CD8-positive, alpha-beta memory T cell (primary cell): Measurements from ENCODE around the gene DAB2IP. TPM values are rescaled to one million over a fixed set of nuclear protein-coding genes. Genes with fewer than 3 reads are reported as not detected.

Experiments used
- CTCF ChIA-PET: fragments of 350-600 bp; sonication (Branson Sonifier 250); formaldehyde crosslinking; loops from one replicate; lab custom pipeline; 2021; ENCODE audit warnings: antibody characterized with exemption; lab: Charles Lee
- POLR2A ChIA-PET: fragments of 350-600 bp; sonication (Branson Sonifier 250); formaldehyde crosslinking; loops from one replicate; lab custom pipeline; 2021; ENCODE audit warnings: antibody characterized with exemption; lab: Charles Lee
- DNase-seq, 5 donors: peaks; one replicate each; pipeline versions ENCODE4 v3.0.0 to v3.0.0-alpha.2; 2020 to 2022; ENCODE audit warnings: mixed read lengths in 1 of 5
- H3K27ac ChIP-seq: one replicate; pipeline ENCODE4 v1.7.0; 2013; ENCODE audit warnings: low read depth, mild to moderate bottlenecking, low read length, moderate library complexity
- H3K27me3 ChIP-seq: 2 replicates; pipeline ENCODE4 v1.7.0; 2013; ENCODE audit warnings: low read length, mild to moderate bottlenecking; ENCODE audit not compliant: insufficient read depth, poor library complexity, severe bottlenecking
- H3K36me3 ChIP-seq: 2 replicates; pipeline ENCODE4 v1.7.0; 2013; ENCODE audit warnings: mild to moderate bottlenecking, low read length, moderate library complexity; ENCODE audit not compliant: insufficient read depth
- H3K4me1 ChIP-seq: 2 replicates; pipeline ENCODE4 v1.7.0; 2013; ENCODE audit warnings: mild to moderate bottlenecking, low read length, moderate library complexity; ENCODE audit not compliant: insufficient read depth
- H3K4me3 ChIP-seq: 2 replicates; pipeline ENCODE4 v1.7.0; 2013; ENCODE audit warnings: mild to moderate bottlenecking, low read length
- H3K9me3 ChIP-seq: 2 replicates; pipeline ENCODE4 v1.7.0; 2013; ENCODE audit warnings: mild to moderate bottlenecking, low read length
- H3K27ac Mint-ChIP-seq, 8 donors: one replicate each; pipeline ENCODE4 v1.8.0; 2020 to 2021; ENCODE audit warnings: mixed read lengths in 8 of 8, mild to moderate bottlenecking in 6 of 8, inconsistent platforms in 3 of 8, moderate library complexity in 3 of 8
- H3K27me3 Mint-ChIP-seq, 2 donors: one replicate each; pipeline ENCODE4 v1.8.0; 2020 to 2021; ENCODE audit warnings: mixed read lengths in 2 of 2, mild to moderate bottlenecking in 1 of 2, moderate library complexity in 1 of 2
- H3K36me3 Mint-ChIP-seq, 3 donors: one replicate each; pipeline ENCODE4 v1.8.0; 2020 to 2021; ENCODE audit warnings: mixed read lengths in 3 of 3, inconsistent platforms in 1 of 3, mild to moderate bottlenecking in 1 of 3
- H3K4me1 Mint-ChIP-seq, 3 donors: one replicate each; pipeline ENCODE4 v1.8.0; 2020 to 2021; ENCODE audit warnings: mixed read lengths in 3 of 3, inconsistent platforms in 1 of 3, mild to moderate bottlenecking in 1 of 3
- H3K4me3 Mint-ChIP-seq, 7 donors: one replicate each; pipeline ENCODE4 v1.8.0; 2020 to 2021; ENCODE audit warnings: mixed read lengths in 7 of 7, mild to moderate bottlenecking in 6 of 7, moderate library complexity in 4 of 7, inconsistent platforms in 2 of 7
- H3K9me3 Mint-ChIP-seq, 5 donors: one replicate each; pipeline ENCODE4 v1.8.0; 2020 to 2022; ENCODE audit warnings: mixed read lengths in 5 of 5, mild to moderate bottlenecking in 3 of 5, moderate library complexity in 2 of 5, inconsistent platforms in 1 of 5
- polyA plus RNA-seq: library from polyadenylated mRNA; unstranded; fragments of 300-500 nt; fragmentation: Illumina TruSeq; gene quantifications from one replicate; pipeline ENCODE4 v1.2.3, GENCODE V29; 2021
- total RNA-seq, 2 experiments: library from RNA; stranded (reverse); gene quantifications; one replicate each; pipeline ENCODE4 v1.2.3, GENCODE V29; 2021

Gene DAB2IP
- total and polyA plus RNA-seq, 3 experiments from 2014 or later, result 0.15 to 0.41 (median 0.27) TPM

GRCh38 chr9:121682201-121682600, 30.8 kb downstream of the DAB2IP start:
- Mint-ChIP-seq H3K27ac (no peak overlapping the region), H3K4me1 (no peaks in the 10 kb centered on the region), H3K9me3 (no peaks in the 10 kb centered on the region), H3K36me3 (no peaks in the 10 kb centered on the region), H3K4me3 (no peak overlapping the region), H3K27me3 (peaks cover 2 to 34% of the 10 kb centered on the region in 2 donors)
- Histone ChIP-seq H3K27me3 (no peaks in the 10 kb centered on the region), H3K4me1 (no peaks in the 10 kb centered on the region), H3K36me3 (no peaks in the 10 kb centered on the region), H3K27ac (no peak overlapping the region), H3K9me3 (no peaks in the 10 kb centered on the region), H3K4me3 (no peak overlapping the region)
- DNase-seq, result no peak
- ChIA-PET CTCF (no interaction called here), POLR2A (no interaction called here)

GRCh38 chr9:121682926-121683515, 31.6 kb downstream of the DAB2IP start:
- ChIA-PET POLR2A (no interaction called here), CTCF (interaction anchor here (1.3 to 1.9 kb wide), 2 partner anchors 10 to 62 kb away, joined by 3 to 6 read pairs; no protein-coding TSS in a partner anchor)
- Mint-ChIP-seq H3K9me3 (no peaks in the 10 kb centered on the region), H3K36me3 (no peaks in the 10 kb centered on the region), H3K27me3 (peaks cover 2 to 34% of the 10 kb centered on the region in 2 donors), H3K4me1 (no peaks in the 10 kb centered on the region), H3K27ac (no peak overlapping the region), H3K4me3 (no peak overlapping the region)
- no peak overlapping the region for H3K4me3 ChIP-seq
- no peak for DNase-seq
- H3K4me1 ChIP-seq, result no peaks in the 10 kb centered on the region
- H3K27me3 ChIP-seq, result no peaks in the 10 kb centered on the region
- no peak overlapping the region for H3K27ac ChIP-seq
- H3K36me3 ChIP-seq, result no peaks in the 10 kb centered on the region
- no peaks in the 10 kb centered on the region for H3K9me3 ChIP-seq

GRCh38 chr9:121683652-121684051, 32.2 kb downstream of the DAB2IP start:
- Mint-ChIP-seq H3K27ac (peak overlapping the region in 2 of 8 donors; percentile 52 to 89), H3K4me3 (no peak overlapping the region), H3K9me3 (no peaks in the 10 kb centered on the region), H3K27me3 (peaks cover 2 to 34% of the 10 kb centered on the region in 2 donors), H3K36me3 (no peaks in the 10 kb centered on the region), H3K4me1 (no peaks in the 10 kb centered on the region)
- POLR2A ChIA-PET, result interaction anchor here (0.6 kb wide), 1 partner anchor 14 kb away, joined by 3 read pairs; no protein-coding TSS in a partner anchor
- Histone ChIP-seq H3K9me3 (no peaks in the 10 kb centered on the region), H3K4me1 (no peaks in the 10 kb centered on the region), H3K27ac (no peak overlapping the region), H3K27me3 (no peaks in the 10 kb centered on the region), H3K36me3 (no peaks in the 10 kb centered on the region), H3K4me3 (no peak overlapping the region)
- CTCF ChIA-PET, result interaction anchor here (1.3 to 1.9 kb wide), 2 partner anchors 10 to 61 kb away, joined by 3 to 6 read pairs; no protein-coding TSS in a partner anchor
- no peak for DNase-seq

- peaks cover 2 to 32% of the 10 kb centered on the region in 2 donors for H3K27me3 Mint-ChIP-seq
- H3K4me1 ChIP-seq, result no peaks in the 10 kb centered on the region
- no peaks in the 10 kb centered on the region for H3K36me3 ChIP-seq
- no peak overlapping the region for H3K4me3 ChIP-seq
- H3K9me3 Mint-ChIP-seq, result no peaks in the 10 kb centered on the region
- H3K27ac Mint-ChIP-seq, result no peak overlapping the region
- no peak for DNase-seq
- POLR2A ChIA-PET, result interaction anchor here (0.6 kb wide), 1 partner anchor 13 kb away, joined by 3 read pairs; no protein-coding TSS in a partner anchor
- no peak overlapping the region for H3K27ac ChIP-seq
- no peaks in the 10 kb centered on the region for H3K9me3 ChIP-seq
- no peaks in the 10 kb centered on the region for H3K27me3 ChIP-seq
- H3K36me3 Mint-ChIP-seq, result no peaks in the 10 kb centered on the region
- CTCF ChIA-PET, result interaction anchor here (1.9 kb wide), 1 partner anchor 11 kb away, joined by 6 read pairs; no protein-coding TSS in a partner anchor
- H3K4me3 Mint-ChIP-seq, result no peak overlapping the region
- no peaks in the 10 kb centered on the region for H3K4me1 Mint-ChIP-seq
These were observed 33.1 kb downstream of the DAB2IP start for GRCh38 chr9:121684381-121685145.

- DNase-seq, result no peak
- H3K4me3 Mint-ChIP-seq, result no peak overlapping the region
- ChIA-PET POLR2A (no interaction called here), CTCF (no interaction called here)
- H3K9me3 Mint-ChIP-seq, result no peaks in the 10 kb centered on the region
- Histone ChIP-seq H3K36me3 (no peaks in the 10 kb centered on the region), H3K9me3 (no peaks in the 10 kb centered on the region), H3K4me1 (no peaks in the 10 kb centered on the region), H3K27ac (no peak overlapping the region), H3K4me3 (no peak overlapping the region), H3K27me3 (no peaks in the 10 kb centered on the region)
- no peak overlapping the region for H3K27ac Mint-ChIP-seq
- H3K36me3 Mint-ChIP-seq, result no peaks in the 10 kb centered on the region
- H3K27me3 Mint-ChIP-seq, result peaks cover 0 to 28% of the 10 kb centered on the region in 2 donors
- H3K4me1 Mint-ChIP-seq, result no peaks in the 10 kb centered on the region
These were observed 33.8 kb downstream of the DAB2IP start for GRCh38 chr9:121685146-121685794.

GRCh38 chr9:121685795-121686377, 34.5 kb downstream of the DAB2IP start:
- ChIA-PET POLR2A (no interaction called here), CTCF (no interaction called here)
- no peak for DNase-seq
- peak overlapping the region in 1 of 8 donors; percentile 25 for H3K27ac Mint-ChIP-seq
- H3K4me1 ChIP-seq, result no peaks in the 10 kb centered on the region
- no peak overlapping the region for H3K27ac ChIP-seq
- no peak overlapping the region for H3K4me3 Mint-ChIP-seq
- no peaks in the 10 kb centered on the region for H3K9me3 Mint-ChIP-seq
- no peaks in the 10 kb centered on the region for H3K4me1 Mint-ChIP-seq
- no peaks in the 10 kb centered on the region for H3K27me3 ChIP-seq
- H3K36me3 Mint-ChIP-seq, result no peaks in the 10 kb centered on the region
- no peaks in the 10 kb centered on the region for H3K9me3 ChIP-seq
- peaks cover 0 to 28% of the 10 kb centered on the region in 2 donors for H3K27me3 Mint-ChIP-seq
- no peaks in the 10 kb centered on the region for H3K36me3 ChIP-seq
- H3K4me3 ChIP-seq, result no peak overlapping the region

- H3K36me3 ChIP-seq, result no peaks in the 10 kb centered on the region
- POLR2A ChIA-PET, result no interaction called here
- no peaks in the 10 kb centered on the region for H3K36me3 Mint-ChIP-seq
- H3K27ac ChIP-seq, result no peak overlapping the region
- CTCF ChIA-PET, result interaction anchor here (0.9 to 1.3 kb wide), 4 partner anchors 11 to 311 kb away, joined by 3 to 5 read pairs (median 4); no protein-coding TSS in a partner anchor
- no peaks in the 10 kb centered on the region for H3K4me1 ChIP-seq
- H3K4me3 Mint-ChIP-seq, result no peak overlapping the region
- peaks cover 1 to 20% of the 10 kb centered on the region in 2 donors for H3K27me3 Mint-ChIP-seq
- DNase-seq, result peak; percentile 27 to 61 (median 60)
- H3K4me3 ChIP-seq, result no peak overlapping the region
- H3K9me3 ChIP-seq, result no peaks in the 10 kb centered on the region
- H3K9me3 Mint-ChIP-seq, result no peaks in the 10 kb centered on the region
- H3K27ac Mint-ChIP-seq, result peak overlapping the region in 1 of 8 donors; percentile 85
- H3K27me3 ChIP-seq, result no peaks in the 10 kb centered on the region
- no peaks in the 10 kb centered on the region for H3K4me1 Mint-ChIP-seq
These were observed 35.6 kb downstream of the DAB2IP start for GRCh38 chr9:121686930-121687541.
